Subcutaneous abdominal adipose tissue (tissue), 5 donors: ENCODE results near the gene LYRM1.
"Not testable (repeated sequence)": the region's sequence is repeated elsewhere in the genome, so short reads cannot be mapped to it uniquely, and the experiment has no call there.

Experiments
- H3K27ac ChIP-seq: one replicate; pipeline ENCODE4 v1.7.0; 2013; ENCODE audit warnings: low read depth, mild to moderate bottlenecking, inconsistent platforms, low read length, moderate library complexity
- H3K27me3 ChIP-seq, 5 donors: one replicate each; pipeline ENCODE4 v1.7.0; 2013; ENCODE audit warnings: low read length in 5 of 5, inconsistent platforms in 1 of 5; ENCODE audit not compliant: control insufficient read depth in 5 of 5, insufficient read depth in 4 of 5
- H3K36me3 ChIP-seq, 5 donors: one replicate each; pipeline ENCODE4 v1.7.0; 2013; ENCODE audit warnings: low read length in 5 of 5; ENCODE audit not compliant: control insufficient read depth in 5 of 5, insufficient read depth in 5 of 5
- H3K4me1 ChIP-seq, 5 donors: one replicate each; pipeline ENCODE4 v1.7.0; 2013; ENCODE audit warnings: low read length in 5 of 5, mild to moderate bottlenecking in 3 of 5, moderate library complexity in 1 of 5; ENCODE audit not compliant: control insufficient read depth in 5 of 5, insufficient read depth in 5 of 5
- H3K4me3 ChIP-seq, 5 donors: one replicate each; pipeline ENCODE4 v1.7.0; 2013; ENCODE audit warnings: low read length in 5 of 5, low read depth in 1 of 5
- H3K9ac ChIP-seq, 5 donors: one replicate each; pipeline ENCODE4 v1.7.0; 2013; ENCODE audit warnings: low read length in 5 of 5, mild to moderate bottlenecking in 4 of 5, moderate library complexity in 3 of 5
- H3K9me3 ChIP-seq, 5 donors: one replicate each; pipeline ENCODE4 v1.7.0; 2013; ENCODE audit warnings: low read length in 5 of 5; ENCODE audit not compliant: control insufficient read depth in 5 of 5
- donor health status: healthy.
- donor health status: healthy.
- donor health status: healthy.
- donor health status: healthy.
- donor health status: healthy.

Gene LYRM1

GRCh38 chr16:20860995-20861394 is 39.6 kb upstream of the LYRM1 start:
- not testable (repeated sequence) for H3K9ac ChIP-seq
- Histone ChIP-seq H3K27ac (peak overlapping the region; percentile 74), H3K4me1 (peaks cover 8 to 69% (median 65%) of the 10 kb centered on the region in 5 donors)

GRCh38 chr16:20862162-20862960 is 38.2 kb upstream of the LYRM1 start:
- peaks cover 4 to 35% (median 30%) of the 10 kb centered on the region in 5 donors for H3K36me3 ChIP-seq
- no peaks in the 10 kb centered on the region for H3K27me3 ChIP-seq
- peak overlapping the region; percentile 21 for H3K27ac ChIP-seq
- no peaks in the 10 kb centered on the region for H3K9me3 ChIP-seq
- H3K4me3 ChIP-seq: no peak overlapping the region
- peaks cover 12 to 69% (median 66%) of the 10 kb centered on the region in 5 donors for H3K4me1 ChIP-seq
- H3K9ac ChIP-seq: no peak overlapping the region

More at GRCh38 chr16:20860995-20861394, 39.6 kb upstream of the LYRM1 start:
- not testable (repeated sequence) for H3K27me3 ChIP-seq, H3K4me3 ChIP-seq, H3K9me3 ChIP-seq
- peaks cover 6 to 42% (median 30%) of the 10 kb centered on the region in 5 donors for H3K36me3 ChIP-seq

- H3K27ac ChIP-seq, H3K9ac ChIP-seq, H3K4me3 ChIP-seq, H3K27me3 ChIP-seq, H3K9me3 ChIP-seq: not testable (repeated sequence)
- peaks cover 25 to 85% (median 79%) of the 10 kb centered on the region in 5 donors for H3K4me1 ChIP-seq
- H3K36me3 ChIP-seq: peaks cover 7 to 38% (median 29%) of the 10 kb centered on the region in 5 donors
These were observed 36.2 kb upstream of the LYRM1 start for GRCh38 chr16:20864376-20864775.

GRCh38 chr16:20865420-20866131 is 35.0 kb upstream of the LYRM1 start:
- Histone ChIP-seq H3K4me3 (no peak overlapping the region), H3K9ac (peak overlapping the region in 2 of 5 donors; percentile 42 to 80), H3K9me3 (no peaks in the 10 kb centered on the region), H3K36me3 (peaks cover 2 to 26% (median 17%) of the 10 kb centered on the region in 5 donors), H3K4me1 (peaks cover 22 to 85% (median 79%) of the 10 kb centered on the region in 5 donors), H3K27ac (peak overlapping the region; percentile 71), H3K27me3 (no peaks in the 10 kb centered on the region)

GRCh38 chr16:20866145-20866772 is 34.3 kb upstream of the LYRM1 start:
- Histone ChIP-seq H3K4me1 (peaks cover 23 to 85% (median 79%) of the 10 kb centered on the region in 5 donors), H3K4me3 (no peak overlapping the region), H3K27ac (peak overlapping the region; percentile 71), H3K36me3 (peaks cover 2 to 20% (median 13%) of the 10 kb centered on the region in 5 donors), H3K9ac (peak overlapping the region in 3 of 5 donors; percentile 41 to 80 (median 42)), H3K27me3 (no peaks in the 10 kb centered on the region), H3K9me3 (no peaks in the 10 kb centered on the region)

GRCh38 chr16:20866801-20867200 is 33.8 kb upstream of the LYRM1 start:
- Histone ChIP-seq H3K9me3 (no peaks in the 10 kb centered on the region), H3K4me3 (peak overlapping the region in 1 of 5 donors; percentile 24), H3K36me3 (peaks cover 2 to 14% (median 8%) of the 10 kb centered on the region in 5 donors), H3K27ac (peak overlapping the region; percentile 71), H3K27me3 (no peaks in the 10 kb centered on the region), H3K9ac (peak overlapping the region in 3 of 5 donors; percentile 11 to 61 (median 41)), H3K4me1 (peaks cover 22 to 85% (median 79%) of the 10 kb centered on the region in 5 donors)

GRCh38 chr16:20867585-20867984 is 33.0 kb upstream of the LYRM1 start:
- Histone ChIP-seq H3K4me3 (peak overlapping the region in 2 of 5 donors; percentile 0 to 24), H3K27ac (peak overlapping the region; percentile 71), H3K27me3 (no peaks in the 10 kb centered on the region), H3K9ac (peak overlapping the region in 2 of 5 donors; percentile 11 to 22), H3K4me1 (peaks cover 21 to 85% (median 77%) of the 10 kb centered on the region in 5 donors), H3K36me3 (peaks cover 0 to 6% (median 2%) of the 10 kb centered on the region in 5 donors), H3K9me3 (no peaks in the 10 kb centered on the region)

GRCh38 chr16:20868890-20869289 is 31.7 kb upstream of the LYRM1 start:
- Histone ChIP-seq H3K4me3 (peak overlapping the region in 2 of 5 donors; percentile 8 to 9), H3K9ac (no peak overlapping the region), H3K36me3 (peaks cover 0 to 4% (median 2%) of the 10 kb centered on the region in 5 donors), H3K9me3 (no peaks in the 10 kb centered on the region), H3K27me3 (no peaks in the 10 kb centered on the region), H3K27ac (peak overlapping the region; percentile 71), H3K4me1 (peaks cover 21 to 90% (median 88%) of the 10 kb centered on the region in 5 donors)

GRCh38 chr16:20870122-20870820 is 30.3 kb upstream of the LYRM1 start:
- Histone ChIP-seq H3K9me3 (no peaks in the 10 kb centered on the region), H3K27ac (peak overlapping the region; percentile 64), H3K36me3 (peaks cover 0 to 4% (median 2%) of the 10 kb centered on the region in 5 donors), H3K4me3 (no peak overlapping the region), H3K4me1 (peaks cover 21 to 100% (median 99%) of the 10 kb centered on the region in 5 donors), H3K9ac (peak overlapping the region in 3 of 5 donors; percentile 12 to 40 (median 21)), H3K27me3 (no peaks in the 10 kb centered on the region)
